ENCODE results near the gene STS.

- TF ChIP-seq CTCF (IDR thresholded peaks at IDR 0.05; ENCODE audit: low read depth, low read length) (no peak), POLR2A (IDR thresholded peaks at IDR 0.05; ENCODE audit: extremely low read depth, insufficient read length) (no peak), MAX (IDR thresholded peaks at IDR 0.05; ENCODE audit: low read depth, low read length) (no peak)
Observed at GRCh38 chrX:7168371-7168770, 20.9 kb downstream of the STS start.

All from NB4 (cell line).